ENCODE results near the gene LRP4. TPM values are rescaled to one million over a fixed set of nuclear protein-coding genes. Genes with fewer than 3 reads are reported as not detected.
A peak's percentile ranks its signal among the peaks of the same experiment; 100 is the strongest.

Gene LRP4
- total and polyA plus RNA-seq, 12 donors = 6.7 to 33.2 (median 18.7) TPM

- H3K27me3 ChIP-seq = peaks cover 0 to 71% (median 7%) of the 10 kb centered on the region in 7 donors
- H3K4me1 ChIP-seq = peaks cover 5 to 65% (median 45%) of the 10 kb centered on the region in 9 donors
- WGBS, 2 donors = 30 to 43% methylated on average over 5 of the region's 5 CpGs
- peak in 1 of 2 donors; percentile 58 for DNase-seq
- no peaks in the 10 kb centered on the region for H3K9me3 ChIP-seq
- peak; percentile 39 to 85 (median 76) for ATAC-seq
- TF ChIP-seq CTCF (IDR thresholded peaks at IDR 0.05) = no peak
- H3K27ac ChIP-seq = peak overlapping the region; percentile 41 to 91 (median 79)
- no peak overlapping the region for H3K4me3 ChIP-seq
- no peaks in the 10 kb centered on the region for H3K36me3 ChIP-seq
- intact Hi-C loops (cut with DNase I) = no loop called here
These were observed 4.0 kb downstream of the LRP4 start for GRCh38 chr11:46914363-46914762.

GRCh38 chr11:46913484-46913883 lies 4.9 kb downstream of the LRP4 start:
- Histone ChIP-seq H3K4me1 (peaks cover 5 to 57% (median 45%) of the 10 kb centered on the region in 9 donors), H3K27me3 (peaks cover 0 to 63% (median 7%) of the 10 kb centered on the region in 7 donors), H3K27ac (peak overlapping the region in 4 of 10 donors; percentile 0 to 91 (median 40)), H3K36me3 (no peaks in the 10 kb centered on the region), H3K4me3 (no peak overlapping the region), H3K9me3 (no peaks in the 10 kb centered on the region)
- intact Hi-C loops (cut with DNase I) = no loop called here
- no peak for ATAC-seq
- whole genome bisulfite sequencing, 2 donors = 78 to 80% methylated on average over 3 of the region's 3 CpGs
- DNase-seq = no peak
- no peak for TF ChIP-seq CTCF (IDR thresholded peaks at IDR 0.05)

- DNase-seq = no peak
- TF ChIP-seq CTCF (IDR thresholded peaks at IDR 0.05) = no peak
- WGBS, 2 donors = 34 to 37% methylated on average over 13 of the region's 13 CpGs
- H3K4me1 ChIP-seq = peaks cover 5 to 53% (median 44%) of the 10 kb centered on the region in 9 donors
- H3K4me3 ChIP-seq = no peak overlapping the region
- H3K9me3 ChIP-seq = no peaks in the 10 kb centered on the region
- H3K27ac ChIP-seq = peak overlapping the region in 1 of 10 donors; percentile 17
- peaks cover 0 to 56% (median 3%) of the 10 kb centered on the region in 7 donors for H3K27me3 ChIP-seq
- no peak for ATAC-seq
- no peaks in the 10 kb centered on the region for H3K36me3 ChIP-seq
- intact Hi-C loops (cut with DNase I) = no loop called here
These were observed 5.7 kb downstream of the LRP4 start for GRCh38 chr11:46912526-46913150.

GRCh38 chr11:46907606-46908005 lies 10.7 kb downstream of the LRP4 start:
- no peak for ATAC-seq
- WGBS, 2 donors = 96 to 97% methylated on average over 4 of the region's 4 CpGs
- no peak overlapping the region for H3K27ac ChIP-seq
- H3K27me3 ChIP-seq = peaks cover 0 to 8% (median 0%) of the 10 kb centered on the region in 7 donors
- no peaks in the 10 kb centered on the region for H3K36me3 ChIP-seq
- H3K4me3 ChIP-seq = no peak overlapping the region
- H3K4me1 ChIP-seq = peaks cover 1 to 26% (median 5%) of the 10 kb centered on the region in 9 donors
- no peak for TF ChIP-seq CTCF (IDR thresholded peaks at IDR 0.05)
- H3K9me3 ChIP-seq = no peaks in the 10 kb centered on the region
- intact Hi-C loops (cut with DNase I) = no loop called here
- DNase-seq = no peak

Measured in heart right ventricle (tissue), 16 donors.